DOHH2 (cell line): ENCODE data around the gene PLCXD3.

Source experiments
- H3F3A ChIP-seq: fragments of 200-600 bp; sonication (generic), shearing (Covaris generic); 2 replicates; pipeline ENCODE4 v1.6.0; 2016; ENCODE audit warnings: antibody characterized with exemption, mild to moderate bottlenecking; ENCODE audit not compliant: control insufficient read depth, insufficient read depth
- H3K27ac ChIP-seq: fragments of 200-600 bp; sonication (generic); 2 replicates; pipeline ENCODE4 v1.5.1; 2014; ENCODE audit warnings: low read depth, mild to moderate bottlenecking, low read length, moderate library complexity
- H3K27me3 ChIP-seq: fragments of 200-600 bp; sonication (generic); 2 replicates; pipeline ENCODE4 v1.6.1; 2014; ENCODE audit warnings: mild to moderate bottlenecking, low read length, mixed read lengths; ENCODE audit not compliant: control insufficient read depth
- H3K36me3 ChIP-seq: fragments of 200-600 bp; sonication (generic); 2 replicates; pipeline ENCODE4 v1.6.1; 2014; ENCODE audit warnings: mild to moderate bottlenecking, low read length, moderate library complexity, mixed read lengths; ENCODE audit not compliant: control insufficient read depth
- H3K4me1 ChIP-seq: fragments of 200-600 bp; sonication (generic); 2 replicates; pipeline ENCODE4 v1.6.1; 2014; ENCODE audit warnings: mild to moderate bottlenecking, low read length, mixed read lengths; ENCODE audit not compliant: control insufficient read depth
- H3K4me2 ChIP-seq: fragments of 200-600 bp; sonication (generic); 2 replicates; pipeline ENCODE4 v1.6.0; 2014; ENCODE audit warnings: mild to moderate bottlenecking, low read length, moderate library complexity
- H3K4me3 ChIP-seq: fragments of 200-600 bp; sonication (generic); 2 replicates; pipeline ENCODE4 v1.5.1; 2014; ENCODE audit warnings: mild to moderate bottlenecking, low read length, mixed read lengths
- H3K79me2 ChIP-seq: fragments of 200-600 bp; sonication (generic); 2 replicates; pipeline ENCODE4 v1.6.1; 2014; ENCODE audit warnings: mild to moderate bottlenecking, low read length, mixed read lengths; ENCODE audit not compliant: control insufficient read depth
- H3K9me2 ChIP-seq: fragments of 200-600 bp; sonication (generic); replicated peaks from 2 replicates; pipeline ENCODE4 v1.6.1; 2014; ENCODE audit warnings: mild to moderate bottlenecking, low read length, mixed read lengths; ENCODE audit not compliant: control insufficient read depth
- H3K9me3 ChIP-seq: fragments of 200-600 bp; sonication (generic); 2 replicates; pipeline ENCODE4 v1.6.1; 2014; ENCODE audit warnings: antibody characterized with exemption, low read length, mixed read lengths; ENCODE audit not compliant: control insufficient read depth, insufficient read depth
- H4K20me1 ChIP-seq: fragments of 200-600 bp; sonication (generic); 2 replicates; pipeline ENCODE4 v1.6.0; 2014; ENCODE audit warnings: low read depth, mild to moderate bottlenecking, antibody characterized with exemption, low read length, moderate library complexity; ENCODE audit not compliant: control insufficient read depth, insufficient read depth
- EZH2phosphoT487 ChIP-seq: fragments of 200-600 bp; sonication (generic); IDR thresholded peaks from 2 replicates; pipeline ENCODE4 v1.6.1; 2017; ENCODE audit warnings: borderline replicate concordance, mild to moderate bottlenecking, antibody characterized with exemption, low read length, moderate library complexity, mixed read lengths
- TF ChIP-seq, protein P1 (sequence below): fragments of 200-600 bp; sonication (generic); IDR thresholded peaks from one replicate; pipeline ENCODE4 v1.5.1; 2014; ENCODE audit warnings: antibody characterized with exemption, mild to moderate bottlenecking, low read depth, low read length; ENCODE audit not compliant: poor library complexity, severe bottlenecking

PLCXD3 gene

DNA sequence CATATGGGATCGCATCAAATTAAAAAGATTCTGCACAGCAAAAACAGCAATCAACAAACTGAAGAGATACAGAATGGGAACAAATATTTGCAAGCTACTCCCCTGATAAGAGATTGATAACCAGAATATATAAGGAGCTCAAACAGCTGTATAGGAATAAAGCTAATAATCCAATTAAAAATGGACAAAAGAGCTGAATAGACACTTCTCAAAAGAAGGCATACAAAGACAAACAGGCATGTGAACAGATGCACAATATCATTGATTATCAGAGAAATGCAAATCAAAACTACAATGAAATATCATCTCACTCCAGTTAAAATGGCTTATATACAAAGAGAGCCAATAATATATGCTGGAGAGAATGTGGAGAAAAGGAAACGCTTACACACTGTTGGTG lies 110.6 kb downstream of the PLCXD3 start:
- no peaks in the 10 kb centered on the region for H3K4me1 ChIP-seq
- no peak overlapping the region for H3K4me2 ChIP-seq
- H3K27me3 ChIP-seq, result no peaks in the 10 kb centered on the region
- TF ChIP-seq EZH2phosphoT487, result no peak
- TF ChIP-seq, protein P1, sequence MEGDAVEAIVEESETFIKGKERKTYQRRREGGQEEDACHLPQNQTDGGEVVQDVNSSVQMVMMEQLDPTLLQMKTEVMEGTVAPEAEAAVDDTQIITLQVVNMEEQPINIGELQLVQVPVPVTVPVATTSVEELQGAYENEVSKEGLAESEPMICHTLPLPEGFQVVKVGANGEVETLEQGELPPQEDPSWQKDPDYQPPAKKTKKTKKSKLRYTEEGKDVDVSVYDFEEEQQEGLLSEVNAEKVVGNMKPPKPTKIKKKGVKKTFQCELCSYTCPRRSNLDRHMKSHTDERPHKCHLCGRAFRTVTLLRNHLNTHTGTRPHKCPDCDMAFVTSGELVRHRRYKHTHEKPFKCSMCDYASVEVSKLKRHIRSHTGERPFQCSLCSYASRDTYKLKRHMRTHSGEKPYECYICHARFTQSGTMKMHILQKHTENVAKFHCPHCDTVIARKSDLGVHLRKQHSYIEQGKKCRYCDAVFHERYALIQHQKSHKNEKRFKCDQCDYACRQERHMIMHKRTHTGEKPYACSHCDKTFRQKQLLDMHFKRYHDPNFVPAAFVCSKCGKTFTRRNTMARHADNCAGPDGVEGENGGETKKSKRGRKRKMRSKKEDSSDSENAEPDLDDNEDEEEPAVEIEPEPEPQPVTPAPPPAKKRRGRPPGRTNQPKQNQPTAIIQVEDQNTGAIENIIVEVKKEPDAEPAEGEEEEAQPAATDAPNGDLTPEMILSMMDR, result no peak
- H3K36me3 ChIP-seq, result no peaks in the 10 kb centered on the region
- H4K20me1 ChIP-seq, result no peaks in the 10 kb centered on the region
- H3K79me2 ChIP-seq, result no peaks in the 10 kb centered on the region
- H3K27ac ChIP-seq, result no peak overlapping the region
- H3K9me3 ChIP-seq, result no peaks in the 10 kb centered on the region; the same call in 1 of the 2 replicates
- H3K4me3 ChIP-seq, result no peak overlapping the region
- no peaks in the 10 kb centered on the region for H3F3A ChIP-seq
- H3K9me2 ChIP-seq, result no peaks in the 10 kb centered on the region

GRCh38 chr5:41392016-41392415 lies 118.4 kb downstream of the PLCXD3 start:
- no peaks in the 10 kb centered on the region for H3K4me1 ChIP-seq
- H3F3A ChIP-seq, result no peaks in the 10 kb centered on the region
- H3K27ac ChIP-seq, result no peak overlapping the region
- no peak overlapping the region for H3K4me3 ChIP-seq
- no peaks in the 10 kb centered on the region for H3K9me2 ChIP-seq
- H3K79me2 ChIP-seq, result no peaks in the 10 kb centered on the region
- H3K4me2 ChIP-seq, result no peak overlapping the region
- H3K9me3 ChIP-seq, result no peaks in the 10 kb centered on the region
- no peaks in the 10 kb centered on the region for H3K27me3 ChIP-seq
- H3K36me3 ChIP-seq, result no peaks in the 10 kb centered on the region
- no peak for TF ChIP-seq EZH2phosphoT487
- TF ChIP-seq, protein P1, result no peak
- no peaks in the 10 kb centered on the region for H4K20me1 ChIP-seq

GRCh38 chr5:41374631-41375030 lies 135.8 kb downstream of the PLCXD3 start:
- Histone ChIP-seq H3K4me1 (no peaks in the 10 kb centered on the region), H3K9me2 (no peaks in the 10 kb centered on the region), H3F3A (no peaks in the 10 kb centered on the region), H3K27ac (no peak overlapping the region), H3K36me3 (no peaks in the 10 kb centered on the region), H3K4me3 (no peak overlapping the region), H3K4me2 (no peak overlapping the region), H3K27me3 (no peaks in the 10 kb centered on the region), H4K20me1 (no peaks in the 10 kb centered on the region), H3K79me2 (no peaks in the 10 kb centered on the region), H3K9me3 (no peaks in the 10 kb centered on the region)
- TF ChIP-seq EZH2phosphoT487, result no peak
- TF ChIP-seq, protein P1, result no peak

GRCh38 chr5:41373230-41373629 lies 137.2 kb downstream of the PLCXD3 start:
- Histone ChIP-seq H3K9me3 (no peaks in the 10 kb centered on the region), H3K4me2 (no peak overlapping the region), H3K36me3 (no peaks in the 10 kb centered on the region), H3K4me3 (no peak overlapping the region), H3K79me2 (no peaks in the 10 kb centered on the region), H3K9me2 (no peaks in the 10 kb centered on the region), H3K27me3 (no peaks in the 10 kb centered on the region), H4K20me1 (no peaks in the 10 kb centered on the region), H3K4me1 (no peaks in the 10 kb centered on the region), H3F3A (no peaks in the 10 kb centered on the region), H3K27ac (no peak overlapping the region)
- no peak for TF ChIP-seq EZH2phosphoT487
- TF ChIP-seq, protein P1, result no peak
